HUES48 (cell line): ENCODE data around the gene CRAMP1.

Experiments
- H3K27ac ChIP-seq: one replicate; pipeline ENCODE4 v1.7.0; 2013; ENCODE audit warnings: low read depth, low read length, inconsistent platforms
- H3K27me3 ChIP-seq: 2 replicates; pipeline ENCODE4 v1.6.1; 2013; ENCODE audit warnings: mild to moderate bottlenecking, low read length; ENCODE audit not compliant: control insufficient read depth, insufficient read depth
- H3K36me3 ChIP-seq: 2 replicates; pipeline ENCODE4 v1.6.1; 2013; ENCODE audit warnings: low read length; ENCODE audit not compliant: control insufficient read depth, insufficient read depth
- H3K4me1 ChIP-seq: 2 replicates; pipeline ENCODE4 v1.6.1; 2013; ENCODE audit warnings: mild to moderate bottlenecking, low read length; ENCODE audit not compliant: control insufficient read depth, insufficient read depth
- H3K4me3 ChIP-seq: 2 replicates; pipeline ENCODE4 v1.5.1; 2013; ENCODE audit warnings: mild to moderate bottlenecking, low read depth, low read length
- H3K9ac ChIP-seq: 2 replicates; pipeline ENCODE4 v1.6.1; 2013; ENCODE audit warnings: mild to moderate bottlenecking, low read depth, low read length, moderate library complexity
- H3K9me3 ChIP-seq: 2 replicates; pipeline ENCODE4 v1.6.1; 2013; ENCODE audit warnings: low read length; ENCODE audit not compliant: control insufficient read depth, insufficient read depth

CRAMP1 gene

GRCh38 chr16:1614456-1615102 lies 2.4 kb downstream of the CRAMP1 start:
- Histone ChIP-seq H3K27ac (no peak overlapping the region), H3K4me3 (peak overlapping the region; percentile 82), H3K36me3 (peaks cover 29% of the 10 kb centered on the region), H3K9ac (peak overlapping the region; percentile 72), H3K27me3 (peaks cover 12% of the 10 kb centered on the region), H3K9me3 (no peaks in the 10 kb centered on the region), H3K4me1 (peaks cover 5% of the 10 kb centered on the region; the same call in 1 of the 2 replicates)

GRCh38 chr16:1615761-1616160 lies 3.6 kb downstream of the CRAMP1 start:
- Histone ChIP-seq H3K9ac (no peak overlapping the region), H3K9me3 (no peaks in the 10 kb centered on the region), H3K4me1 (peaks cover 5% of the 10 kb centered on the region; the same call in 1 of the 2 replicates), H3K36me3 (peaks cover 40% of the 10 kb centered on the region), H3K27ac (no peak overlapping the region), H3K27me3 (peaks cover 12% of the 10 kb centered on the region), H3K4me3 (peak overlapping the region; percentile 82)

DNA sequence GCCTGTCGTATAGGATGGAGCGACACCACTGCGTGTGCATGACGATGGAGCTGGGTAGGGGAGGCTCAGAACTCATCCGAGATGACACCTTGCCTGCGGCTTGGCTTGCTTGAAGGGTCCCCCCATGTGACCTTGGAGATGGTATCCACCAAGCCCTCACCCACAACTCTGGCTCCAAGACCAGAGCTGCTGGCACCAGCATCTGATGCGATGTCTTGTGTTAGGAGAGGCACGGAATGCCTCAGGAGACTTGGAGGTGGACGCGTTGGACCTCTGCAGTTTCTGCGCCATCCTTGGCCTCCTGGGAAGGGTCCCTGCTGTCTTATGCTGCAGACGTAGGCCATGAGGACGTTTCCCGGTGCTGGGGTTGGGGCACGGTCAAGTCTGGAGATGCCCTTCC lies 7.8 kb downstream of the CRAMP1 start:
- H3K36me3 ChIP-seq, result peaks cover 51% of the 10 kb centered on the region

GRCh38 chr16:1620391-1620790 lies 8.2 kb downstream of the CRAMP1 start:
- Histone ChIP-seq H3K4me3 (no peak overlapping the region), H3K9me3 (no peaks in the 10 kb centered on the region), H3K4me1 (no peaks in the 10 kb centered on the region), H3K27ac (no peak overlapping the region), H3K9ac (no peak overlapping the region), H3K27me3 (no peaks in the 10 kb centered on the region), H3K36me3 (peaks cover 53% of the 10 kb centered on the region)

More for the DNA sequence above, 7.8 kb downstream of the CRAMP1 start:
- no peaks in the 10 kb centered on the region; the same call in 1 of the 2 replicates for H3K27me3 ChIP-seq
- H3K27ac ChIP-seq, result no peak overlapping the region
- no peak overlapping the region for H3K4me3 ChIP-seq
- H3K4me1 ChIP-seq, result no peaks in the 10 kb centered on the region
- H3K9me3 ChIP-seq, result no peaks in the 10 kb centered on the region
- no peak overlapping the region for H3K9ac ChIP-seq

DNA sequence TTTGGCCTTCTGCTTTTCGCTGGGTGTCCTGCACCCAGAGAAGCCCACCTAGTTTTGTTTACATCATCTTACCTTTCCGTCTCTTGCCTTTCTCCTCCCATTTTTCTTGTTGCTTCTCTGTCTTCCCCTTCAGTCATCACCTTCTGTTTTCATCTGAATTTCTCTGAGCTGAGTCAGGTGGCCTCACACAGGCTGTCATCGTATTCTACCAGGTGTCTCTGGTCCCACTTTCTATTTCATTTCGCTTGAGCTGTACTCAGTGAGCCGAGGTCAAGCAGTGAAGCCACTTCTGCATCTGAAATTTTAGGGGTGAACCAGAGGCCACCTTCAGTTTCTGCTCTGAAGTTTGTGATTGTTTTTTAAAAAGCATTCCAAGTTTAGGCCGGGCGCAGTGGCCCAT lies 9.7 kb downstream of the CRAMP1 start:
- H3K27ac ChIP-seq, result no peak overlapping the region
- H3K4me3 ChIP-seq, result no peak overlapping the region
- H3K36me3 ChIP-seq, result peaks cover 59% of the 10 kb centered on the region
- no peaks in the 10 kb centered on the region for H3K9me3 ChIP-seq
- no peaks in the 10 kb centered on the region for H3K4me1 ChIP-seq
- no peak overlapping the region for H3K9ac ChIP-seq
- H3K27me3 ChIP-seq, result no peaks in the 10 kb centered on the region

DNA sequence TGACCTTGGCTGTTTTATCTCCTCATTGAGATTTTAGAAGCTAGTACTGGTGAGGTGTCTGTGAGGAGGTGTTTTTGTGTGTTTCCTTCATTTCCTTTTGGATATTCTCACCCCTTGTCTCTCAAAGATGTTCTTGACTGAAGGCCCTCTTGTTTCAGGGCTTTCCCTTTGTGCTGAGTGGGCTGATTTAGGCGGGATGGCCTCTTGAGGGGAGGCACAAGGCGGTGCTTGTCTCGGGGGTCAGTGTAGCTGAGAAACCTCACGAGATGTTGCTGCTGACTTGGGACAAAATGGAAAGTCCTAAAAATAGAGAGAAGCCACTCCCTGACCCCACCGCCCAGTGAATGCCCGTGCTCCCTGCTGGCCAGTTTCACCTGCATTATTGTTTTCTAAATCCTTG lies 14.2 kb downstream of the CRAMP1 start:
- no peak overlapping the region for H3K4me3 ChIP-seq
- no peaks in the 10 kb centered on the region for H3K4me1 ChIP-seq
- no peaks in the 10 kb centered on the region for H3K9me3 ChIP-seq
- peaks cover 49% of the 10 kb centered on the region for H3K36me3 ChIP-seq
- H3K9ac ChIP-seq, result no peak overlapping the region
- no peak overlapping the region for H3K27ac ChIP-seq
- no peaks in the 10 kb centered on the region for H3K27me3 ChIP-seq

- no peaks in the 10 kb centered on the region for H3K9me3 ChIP-seq
- H3K36me3 ChIP-seq, result peaks cover 50% of the 10 kb centered on the region
- no peaks in the 10 kb centered on the region for H3K4me1 ChIP-seq
- H3K27ac ChIP-seq, result no peak overlapping the region
- no peak overlapping the region for H3K4me3 ChIP-seq
- H3K27me3 ChIP-seq, result no peaks in the 10 kb centered on the region
- H3K9ac ChIP-seq, result no peak overlapping the region
These were observed 14.6 kb downstream of the CRAMP1 start for GRCh38 chr16:1626776-1627175.

- Histone ChIP-seq H3K27ac (no peak overlapping the region), H3K36me3 (peaks cover 77% of the 10 kb centered on the region), H3K4me1 (no peaks in the 10 kb centered on the region), H3K27me3 (no peaks in the 10 kb centered on the region), H3K4me3 (no peak overlapping the region), H3K9me3 (no peaks in the 10 kb centered on the region), H3K9ac (no peak overlapping the region)
These were observed 18.5 kb downstream of the CRAMP1 start for GRCh38 chr16:1630450-1631213.

DNA sequence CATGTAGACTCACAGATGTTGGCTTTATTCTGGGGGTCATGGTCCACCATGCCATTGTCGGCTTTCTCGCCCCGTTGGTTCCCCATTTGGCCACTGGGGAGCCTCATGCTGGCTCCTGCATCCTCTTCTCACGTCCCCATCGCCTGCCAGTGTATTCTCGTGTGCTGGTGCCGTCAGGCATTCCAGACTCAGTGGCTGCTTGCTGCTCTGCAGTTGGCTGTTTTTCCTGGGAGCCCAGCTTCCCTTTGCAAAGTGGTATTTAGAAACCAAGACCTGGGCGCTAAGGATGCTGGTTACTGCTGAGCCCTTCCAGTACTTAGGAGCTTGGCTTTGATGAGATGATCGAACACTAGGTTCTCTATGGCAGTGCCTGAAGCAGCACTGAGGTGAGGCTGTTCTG lies 19.1 kb downstream of the CRAMP1 start:
- peaks cover 71% of the 10 kb centered on the region for H3K36me3 ChIP-seq

DNA sequence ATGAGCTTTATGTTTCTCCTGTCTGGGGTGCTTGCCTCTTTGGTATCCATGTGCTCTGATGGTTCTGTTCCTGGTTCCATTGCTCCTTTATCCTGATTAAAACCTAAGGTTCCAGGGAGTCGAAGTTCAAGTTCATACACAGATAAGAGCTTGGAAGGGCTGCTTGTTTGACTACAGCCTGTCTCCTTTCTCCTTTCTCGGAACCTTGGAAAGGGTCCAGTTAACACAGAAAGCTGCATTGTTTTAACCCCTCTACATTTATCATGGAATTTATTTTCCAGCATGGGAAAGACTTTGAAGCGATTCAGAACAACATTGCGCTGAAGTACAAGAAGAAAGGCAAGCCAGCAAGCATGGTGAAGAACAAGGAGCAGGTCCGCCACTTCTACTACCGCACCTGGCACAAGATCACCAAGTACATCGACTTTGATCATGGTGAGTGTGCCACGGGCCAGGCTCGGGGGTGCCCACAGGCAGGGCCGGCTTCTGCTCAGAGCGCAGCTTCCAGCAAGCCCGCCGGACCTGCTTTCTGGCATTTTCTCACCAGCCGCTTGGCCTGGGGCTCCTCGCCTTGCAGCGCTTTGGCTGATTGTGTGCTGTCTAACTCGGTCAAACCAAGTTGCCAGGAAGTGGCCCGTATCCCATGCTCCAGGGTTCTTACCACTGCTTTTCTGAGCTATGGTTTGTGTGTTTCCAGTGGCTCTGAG lies 19.9 kb downstream of the CRAMP1 start:
- H3K36me3 ChIP-seq, result peaks cover 65% of the 10 kb centered on the region
- H3K27ac ChIP-seq, result no peak overlapping the region
- no peak overlapping the region for H3K9ac ChIP-seq
- no peaks in the 10 kb centered on the region for H3K4me1 ChIP-seq
- no peaks in the 10 kb centered on the region for H3K9me3 ChIP-seq
- H3K27me3 ChIP-seq, result no peaks in the 10 kb centered on the region
- H3K4me3 ChIP-seq, result no peak overlapping the region

More for the DNA sequence above, 19.1 kb downstream of the CRAMP1 start:
- no peak overlapping the region for H3K4me3 ChIP-seq
- H3K27me3 ChIP-seq, result no peaks in the 10 kb centered on the region
- no peaks in the 10 kb centered on the region for H3K9me3 ChIP-seq
- H3K9ac ChIP-seq, result no peak overlapping the region
- no peak overlapping the region for H3K27ac ChIP-seq
- H3K4me1 ChIP-seq, result no peaks in the 10 kb centered on the region

- Histone ChIP-seq H3K4me1 (no peaks in the 10 kb centered on the region), H3K27ac (no peak overlapping the region), H3K9ac (no peak overlapping the region), H3K36me3 (peaks cover 63% of the 10 kb centered on the region), H3K9me3 (no peaks in the 10 kb centered on the region), H3K4me3 (no peak overlapping the region), H3K27me3 (no peaks in the 10 kb centered on the region)
These were observed 20.4 kb downstream of the CRAMP1 start for GRCh38 chr16:1632638-1632970.
